EH (cell line): ENCODE measurements around the gene TRAM1L1.

Source experiments
- DNase-seq: peaks from one replicate; pipeline ENCODE4 v3.0.0-alpha.2; 2015; ENCODE audit warnings: low read depth

The TRAM1L1 gene

DNA sequence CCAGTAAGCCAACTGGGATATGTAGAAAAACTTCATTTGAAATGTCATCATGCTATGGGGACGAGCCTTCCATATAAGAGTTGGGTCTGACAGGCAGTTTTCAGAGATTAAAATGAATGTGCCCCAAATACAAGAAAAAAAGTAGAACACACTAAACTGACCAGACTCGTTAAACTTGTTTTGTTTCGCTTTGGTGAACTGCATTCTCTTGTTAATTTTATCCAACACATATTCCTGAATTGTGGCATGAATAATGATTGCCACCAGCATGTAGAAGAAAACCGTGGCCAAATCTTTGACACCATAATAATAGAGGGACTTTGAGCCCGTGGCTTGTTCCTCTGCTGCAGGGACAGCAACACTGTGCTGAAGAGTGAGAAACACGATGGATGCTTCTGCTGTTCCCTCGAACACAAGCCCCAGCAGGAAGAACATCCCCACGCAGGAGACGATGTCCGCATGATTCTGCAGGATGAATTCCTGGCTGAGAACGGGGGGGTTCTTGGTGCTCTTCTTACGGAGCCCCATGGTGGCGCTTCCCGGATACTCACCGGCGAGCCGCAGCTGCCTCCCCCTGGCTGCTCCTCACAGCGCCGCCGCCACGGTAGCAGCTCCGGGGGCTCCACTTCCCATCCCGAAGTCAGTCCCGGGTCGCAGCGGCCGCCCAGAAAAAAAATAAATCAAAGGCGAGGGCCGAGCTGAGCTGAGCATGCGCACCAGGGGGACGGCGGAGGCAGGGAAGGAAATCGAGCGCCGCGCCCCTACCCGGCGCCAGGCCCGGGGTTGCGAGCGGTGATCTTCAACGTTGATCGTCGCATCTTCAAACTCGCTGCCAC, at the start of gene TRAM1L1:
TRAM1L1 (minus strand) TSS at position 711 of the 836 bp plus-strand sequence; CDS start at position 528, 183 bp downstream.
- peak; percentile 43 for DNase-seq

GRCh38 chr4:117134386-117134785, 49.0 kb upstream of the TRAM1L1 start:
- peak; percentile 24 for DNase-seq

- no peak for DNase-seq
Measured at GRCh38 chr4:117096886-117097285, 11.5 kb upstream of the TRAM1L1 start.

- DNase-seq = no peak
Measured at GRCh38 chr4:117096462-117096861, 11.1 kb upstream of the TRAM1L1 start.

- peak; percentile 1 for DNase-seq
Measured at GRCh38 chr4:117093571-117093970, 8.2 kb upstream of the TRAM1L1 start.

GRCh38 chr4:117077760-117078159, 7.6 kb downstream of the TRAM1L1 start:
- DNase-seq = no peak

- DNase-seq = no peak
Measured at GRCh38 chr4:117068120-117068519, 17.3 kb downstream of the TRAM1L1 start.

DNA sequence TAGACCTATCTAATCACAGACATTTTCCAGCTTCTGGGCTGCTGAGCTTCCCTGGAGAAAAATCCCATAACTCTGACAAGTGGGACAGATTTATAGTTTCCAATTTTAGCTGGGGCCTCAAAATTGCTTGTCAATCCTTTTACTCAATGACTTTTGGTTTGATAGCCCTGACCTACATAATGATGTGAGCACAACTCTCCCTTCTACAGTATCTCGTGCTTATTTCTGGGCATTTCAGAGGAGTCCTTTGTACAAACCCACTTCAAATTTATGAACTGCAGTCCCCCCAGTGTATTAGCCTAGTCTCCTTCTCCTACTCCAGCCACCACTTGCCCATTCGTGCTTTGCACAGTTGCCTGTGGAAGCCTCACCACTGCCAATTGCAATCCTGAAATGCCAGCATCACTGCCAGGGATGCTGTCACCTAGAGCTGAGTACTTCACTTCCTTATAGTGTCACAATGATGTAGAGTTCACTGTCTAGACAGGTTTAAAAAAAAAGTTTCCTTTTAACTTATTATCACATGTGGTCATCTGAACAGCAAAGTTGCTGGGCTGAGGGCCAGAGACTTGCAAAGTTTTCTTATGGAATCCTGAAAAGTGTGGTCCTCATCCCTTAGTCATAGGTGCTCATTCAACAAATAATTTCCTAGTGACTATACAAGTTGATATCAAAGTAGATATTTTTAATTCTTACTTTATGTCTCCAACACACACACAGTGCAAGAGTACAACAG, 21.2 kb downstream of the TRAM1L1 start:
- no peak for DNase-seq

- no peak for DNase-seq
Measured at GRCh38 chr4:117042962-117043361, 42.4 kb downstream of the TRAM1L1 start.
